GM12878 (cell line): ENCODE data around the gene NDUFA13. TPM values are rescaled to one million over a fixed set of nuclear protein-coding genes. Genes with fewer than 3 reads are reported as not detected.

Experiments used
- BHLHE40 ChIP-seq, 2 experiments: fragments of 450-650 bp in 1 of 2; IDR thresholded peaks; 2 replicates each; pipeline ENCODE4 v1.6.1; 2011 to 2017; ENCODE audit warnings: low read depth in 2 of 2, borderline replicate concordance in 1 of 2, improper control_type of control experiment in 1 of 2, low read length in 1 of 2, mild to moderate bottlenecking in 1 of 2
- BMI1 ChIP-seq: fragments of 450-650 bp; IDR thresholded peaks from 2 replicates; pipeline ENCODE4 v1.6.1; 2016; ENCODE audit warnings: mild to moderate bottlenecking, moderate library complexity, borderline replicate concordance
- CEBPZ ChIP-seq: fragments of 150-350 bp; IDR thresholded peaks from 2 replicates; pipeline ENCODE4 v1.6.1; 2016; ENCODE audit warnings: low read depth, low read length
- CREB1 ChIP-seq: IDR thresholded peaks from 2 replicates; pipeline ENCODE4 v1.6.1; 2012; ENCODE audit warnings: low read depth, mild to moderate bottlenecking, inconsistent platforms
- ESRRA ChIP-seq: IDR thresholded peaks from 2 replicates; pipeline ENCODE4 v1.6.1; 2012; ENCODE audit warnings: mild to moderate bottlenecking, low read length, improper control_type of control experiment
- MEF2A ChIP-seq: IDR thresholded peaks from 2 replicates; pipeline ENCODE4 v1.6.1; 2011; ENCODE audit warnings: low read depth, mild to moderate bottlenecking, low read length, moderate library complexity; ENCODE audit not compliant: insufficient read depth
- MYB ChIP-seq: fragments of 150-350 bp; IDR thresholded peaks from 2 replicates; pipeline ENCODE4 v1.6.1; 2014; ENCODE audit warnings: mild to moderate bottlenecking, low read depth, low read length, borderline replicate concordance
- MYC ChIP-seq: IDR thresholded peaks from 2 replicates; pipeline ENCODE4 v1.6.1; 2011; ENCODE audit warnings: mild to moderate bottlenecking, low read length, moderate library complexity, inconsistent platforms; ENCODE audit not compliant: insufficient read depth, insufficient replicate concordance, insufficient read length, severe bottlenecking
- NFYA ChIP-seq: IDR thresholded peaks from 2 replicates; pipeline ENCODE4 v1.6.1; 2011; ENCODE audit warnings: low read depth, mild to moderate bottlenecking, low read length, improper control_type of control experiment, borderline replicate concordance
- POLR2A ChIP-seq: IDR thresholded peaks from 2 replicates; pipeline ENCODE4 v1.6.1; 2011; ENCODE audit warnings: low read depth, mild to moderate bottlenecking, low read length
- RCOR1 ChIP-seq: conservative IDR thresholded peaks from 2 replicates; pipeline ENCODE4 v1.6.1; 2012; ENCODE audit warnings: low read depth, low read length, improper control_type of control experiment
- RFX5 ChIP-seq: IDR thresholded peaks from 2 replicates; pipeline ENCODE4 v1.6.1; 2011; ENCODE audit warnings: low read depth, low read length, improper control_type of control experiment
- SMARCA5 ChIP-seq: fragments of 450-650 bp; IDR thresholded peaks from 2 replicates; pipeline ENCODE4 v1.6.1; 2017; ENCODE audit warnings: mild to moderate bottlenecking
- SUPT20H ChIP-seq: IDR thresholded peaks from 2 replicates; pipeline ENCODE4 v1.6.1; 2011; ENCODE audit warnings: low read depth, mild to moderate bottlenecking, low read length, moderate library complexity, borderline replicate concordance; ENCODE audit not compliant: control insufficient read depth
- TCF7 ChIP-seq: IDR thresholded peaks from 2 replicates; pipeline ENCODE4 v1.6.1; 2014; ENCODE audit warnings: antibody characterized with exemption, borderline replicate concordance
- YY1 ChIP-seq: IDR thresholded peaks from 2 replicates; pipeline ENCODE4 v1.6.1; 2011; ENCODE audit warnings: low read depth, mild to moderate bottlenecking, low read length
- ZBED1 ChIP-seq: IDR thresholded peaks from 2 replicates; pipeline ENCODE4 v1.6.1; 2016; ENCODE audit warnings: borderline replicate concordance
- ZBTB11 ChIP-seq: fragments of 450-650 bp; formaldehyde crosslinking; IDR thresholded peaks from 2 replicates; pipeline ENCODE4 v1.5.0; 2022; ENCODE audit warnings: mild to moderate bottlenecking, missing genetic modification characterization
- polyA plus RNA-seq, 11 experiments: library from polyadenylated mRNA; depleted of rRNA in 4 of 11; unstranded in 6 of 11; stranded (reverse) in 5 of 11; fragments of >200 nt; fragmentation: Nextera tagmentation in 4 of 11; fragmentation: Illumina TruSeq in 1 of 11; extraction: Ambion mirVana in 4 of 11; extraction: Trizol in 1 of 11; gene quantifications; 1 replicate in 1 of 11; 2 replicates in 10 of 11; pipeline versions ENCODE4 v1.2.1 to v1.2.3, GENCODE V29; 2011 to 2016; ENCODE audit warnings: inconsistent platforms in 2 of 11, missing spikeins in 2 of 11, low read depth in 1 of 11
- total RNA-seq, 4 experiments: library from RNA; depleted of rRNA in 3 of 4; stranded (reverse); fragments of >200 nt in 3 of 4; fragmentation: Illumina TruSeq in 1 of 4; extraction: Trizol in 1 of 4; gene quantifications; 2 replicates each; pipeline versions ENCODE4 v1.2.1 to v1.2.3, GENCODE V29; 2013 to 2021
- TF ChIP-seq, protein P1 (sequence below): fragments of 150-350 bp; IDR thresholded peaks from 2 replicates; pipeline ENCODE4 v1.6.1; 2014; ENCODE audit warnings: mild to moderate bottlenecking, low read depth, low read length
- TF ChIP-seq, protein P2 (sequence below): IDR thresholded peaks from 2 replicates; pipeline ENCODE4 v1.6.1; 2011; ENCODE audit warnings: borderline replicate concordance, low read depth, mild to moderate bottlenecking, moderate library complexity, mixed read lengths, low read length; ENCODE audit not compliant: insufficient read depth; ENCODE audit errors: extremely low read length

Gene NDUFA13
- total and polyA plus RNA-seq, 10 of the 15 experiments (the other 5 are each of a cell fraction or from before 2014, with no cell fraction given): 224 to 586 (median 456) TPM

GRCh38 chr19:19490214-19490968 lies 25.6 kb upstream of the NDUFA13 start (continued):
- no peak for TF ChIP-seq CEBPZ
- TF ChIP-seq, protein P1, sequence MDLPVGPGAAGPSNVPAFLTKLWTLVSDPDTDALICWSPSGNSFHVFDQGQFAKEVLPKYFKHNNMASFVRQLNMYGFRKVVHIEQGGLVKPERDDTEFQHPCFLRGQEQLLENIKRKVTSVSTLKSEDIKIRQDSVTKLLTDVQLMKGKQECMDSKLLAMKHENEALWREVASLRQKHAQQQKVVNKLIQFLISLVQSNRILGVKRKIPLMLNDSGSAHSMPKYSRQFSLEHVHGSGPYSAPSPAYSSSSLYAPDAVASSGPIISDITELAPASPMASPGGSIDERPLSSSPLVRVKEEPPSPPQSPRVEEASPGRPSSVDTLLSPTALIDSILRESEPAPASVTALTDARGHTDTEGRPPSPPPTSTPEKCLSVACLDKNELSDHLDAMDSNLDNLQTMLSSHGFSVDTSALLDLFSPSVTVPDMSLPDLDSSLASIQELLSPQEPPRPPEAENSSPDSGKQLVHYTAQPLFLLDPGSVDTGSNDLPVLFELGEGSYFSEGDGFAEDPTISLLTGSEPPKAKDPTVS: no peak
- peak; percentile 63; the same call in 1 of the 2 replicates for TF ChIP-seq SMARCA5
- TF ChIP-seq CREB1: peak; percentile 25; the same call in 1 of the 2 replicates
- no peak for TF ChIP-seq BMI1
- TF ChIP-seq POLR2A: no peak
- TF ChIP-seq YY1: peak; percentile 66
- TF ChIP-seq TCF7: no peak
- TF ChIP-seq, protein P2, sequence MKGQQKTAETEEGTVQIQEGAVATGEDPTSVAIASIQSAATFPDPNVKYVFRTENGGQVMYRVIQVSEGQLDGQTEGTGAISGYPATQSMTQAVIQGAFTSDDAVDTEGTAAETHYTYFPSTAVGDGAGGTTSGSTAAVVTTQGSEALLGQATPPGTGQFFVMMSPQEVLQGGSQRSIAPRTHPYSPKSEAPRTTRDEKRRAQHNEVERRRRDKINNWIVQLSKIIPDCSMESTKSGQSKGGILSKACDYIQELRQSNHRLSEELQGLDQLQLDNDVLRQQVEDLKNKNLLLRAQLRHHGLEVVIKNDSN: no peak
- TF ChIP-seq MYB: no peak
- no peak for TF ChIP-seq MEF2A
- no peak for TF ChIP-seq ZBED1
- TF ChIP-seq NFYA: no peak
- TF ChIP-seq SUPT20H: no peak
- no peak for TF ChIP-seq RFX5
- no peak for TF ChIP-seq MYC
- no peak for TF ChIP-seq ESRRA
- no peak for TF ChIP-seq BHLHE40 (IDR thresholded peaks at IDR 0.05; ENCODE audit: borderline replicate concordance in 1 of 2, low read depth in 2 of 2, low read length in 1 of 2)
- TF ChIP-seq RCOR1: no peak
- TF ChIP-seq ZBTB11: no peak
